ENCODE results near the gene CPA1.

The CPA1 gene

GRCh38 chr7:130387628-130388403 lies 7.5 kb downstream of the CPA1 start:
- no peaks in the 10 kb centered on the region for H3K4me1 ChIP-seq (ENCODE audit: low read depth, poor library complexity, severe bottlenecking)
- H3K27ac ChIP-seq: no peak overlapping the region
- no peaks in the 10 kb centered on the region for H4K20me1 ChIP-seq (ENCODE audit: insufficient read depth)
- no peak overlapping the region for H3K4me2 ChIP-seq
- H3K4me3 ChIP-seq (IDR thresholded peaks at IDR 0.05; ENCODE audit: insufficient read depth, low read depth, low read length): no peak overlapping the region
- H3K27me3 ChIP-seq (ENCODE audit: insufficient read depth, low read depth): no peaks in the 10 kb centered on the region
- H3K79me2 ChIP-seq (ENCODE audit: insufficient read depth, low read depth): no peaks in the 10 kb centered on the region
- TF ChIP-seq, protein P1, sequence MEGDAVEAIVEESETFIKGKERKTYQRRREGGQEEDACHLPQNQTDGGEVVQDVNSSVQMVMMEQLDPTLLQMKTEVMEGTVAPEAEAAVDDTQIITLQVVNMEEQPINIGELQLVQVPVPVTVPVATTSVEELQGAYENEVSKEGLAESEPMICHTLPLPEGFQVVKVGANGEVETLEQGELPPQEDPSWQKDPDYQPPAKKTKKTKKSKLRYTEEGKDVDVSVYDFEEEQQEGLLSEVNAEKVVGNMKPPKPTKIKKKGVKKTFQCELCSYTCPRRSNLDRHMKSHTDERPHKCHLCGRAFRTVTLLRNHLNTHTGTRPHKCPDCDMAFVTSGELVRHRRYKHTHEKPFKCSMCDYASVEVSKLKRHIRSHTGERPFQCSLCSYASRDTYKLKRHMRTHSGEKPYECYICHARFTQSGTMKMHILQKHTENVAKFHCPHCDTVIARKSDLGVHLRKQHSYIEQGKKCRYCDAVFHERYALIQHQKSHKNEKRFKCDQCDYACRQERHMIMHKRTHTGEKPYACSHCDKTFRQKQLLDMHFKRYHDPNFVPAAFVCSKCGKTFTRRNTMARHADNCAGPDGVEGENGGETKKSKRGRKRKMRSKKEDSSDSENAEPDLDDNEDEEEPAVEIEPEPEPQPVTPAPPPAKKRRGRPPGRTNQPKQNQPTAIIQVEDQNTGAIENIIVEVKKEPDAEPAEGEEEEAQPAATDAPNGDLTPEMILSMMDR (conservative IDR thresholded peaks at IDR 0.05; ENCODE audit: low read depth, low read length): no peak
- H2AFZ ChIP-seq (ENCODE audit: low read depth): no peak overlapping the region
- no peaks in the 10 kb centered on the region for H3K36me3 ChIP-seq (ENCODE audit: insufficient read depth)
- H3K9ac ChIP-seq: no peak overlapping the region

- Histone ChIP-seq H3K4me2 (no peak overlapping the region), H3K36me3 (ENCODE audit: insufficient read depth) (no peaks in the 10 kb centered on the region), H3K4me1 (ENCODE audit: low read depth, poor library complexity, severe bottlenecking) (no peaks in the 10 kb centered on the region), H3K27me3 (ENCODE audit: insufficient read depth, low read depth) (no peaks in the 10 kb centered on the region), H2AFZ (ENCODE audit: low read depth) (no peak overlapping the region), H3K27ac (no peak overlapping the region), H3K9ac (no peak overlapping the region), H4K20me1 (ENCODE audit: insufficient read depth) (no peaks in the 10 kb centered on the region), H3K4me3 (IDR thresholded peaks at IDR 0.05; ENCODE audit: insufficient read depth, low read depth, low read length) (no peak overlapping the region), H3K79me2 (ENCODE audit: insufficient read depth, low read depth) (no peaks in the 10 kb centered on the region)
- TF ChIP-seq, protein P1 (conservative IDR thresholded peaks at IDR 0.05; ENCODE audit: low read depth, low read length): no peak
These were observed 8.4 kb downstream of the CPA1 start for GRCh38 chr7:130388671-130389070.

DNA sequence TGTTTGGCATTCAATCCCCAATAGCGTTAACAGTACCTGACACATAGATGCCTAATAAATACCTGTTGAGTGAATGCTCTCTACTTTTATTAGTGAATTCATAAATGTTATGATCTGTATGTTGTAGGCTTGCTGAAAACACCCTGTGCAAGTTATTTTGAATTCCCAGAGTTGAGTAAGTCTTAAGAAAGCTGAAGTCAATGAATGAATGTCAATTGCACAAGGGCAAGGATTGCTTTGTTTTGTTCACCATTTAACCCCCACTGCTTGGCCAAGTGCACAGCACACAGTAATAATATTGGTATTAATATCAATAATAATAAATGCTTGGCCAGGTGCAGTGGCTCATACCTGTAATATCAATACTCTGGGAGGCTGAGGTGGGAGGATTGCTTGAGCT lies 10.2 kb downstream of the CPA1 start:
- TF ChIP-seq, protein P1 (conservative IDR thresholded peaks at IDR 0.05; ENCODE audit: low read depth, low read length): no peak
- H4K20me1 ChIP-seq (ENCODE audit: insufficient read depth): no peaks in the 10 kb centered on the region

GRCh38 chr7:130393101-130393561 lies 12.8 kb downstream of the CPA1 start:
- H3K4me2 ChIP-seq: no peak overlapping the region
- no peaks in the 10 kb centered on the region for H3K36me3 ChIP-seq (ENCODE audit: insufficient read depth)
- no peak overlapping the region for H3K27ac ChIP-seq
- no peaks in the 10 kb centered on the region for H4K20me1 ChIP-seq (ENCODE audit: insufficient read depth)
- no peaks in the 10 kb centered on the region for H3K79me2 ChIP-seq (ENCODE audit: insufficient read depth, low read depth)
- H3K27me3 ChIP-seq (ENCODE audit: insufficient read depth, low read depth): no peaks in the 10 kb centered on the region
- TF ChIP-seq, protein P1 (conservative IDR thresholded peaks at IDR 0.05; ENCODE audit: low read depth, low read length): no peak
- no peaks in the 10 kb centered on the region for H3K4me1 ChIP-seq (ENCODE audit: low read depth, poor library complexity, severe bottlenecking)
- no peak overlapping the region for H3K4me3 ChIP-seq (IDR thresholded peaks at IDR 0.05; ENCODE audit: insufficient read depth, low read depth, low read length)
- H2AFZ ChIP-seq (ENCODE audit: low read depth): no peak overlapping the region
- H3K9ac ChIP-seq: no peak overlapping the region

More for the DNA sequence above, 10.2 kb downstream of the CPA1 start:
- no peaks in the 10 kb centered on the region for H3K36me3 ChIP-seq (ENCODE audit: insufficient read depth)
- H3K9ac ChIP-seq: no peak overlapping the region
- H3K27ac ChIP-seq: no peak overlapping the region
- no peak overlapping the region for H3K4me3 ChIP-seq (IDR thresholded peaks at IDR 0.05; ENCODE audit: insufficient read depth, low read depth, low read length)
- H3K27me3 ChIP-seq (ENCODE audit: insufficient read depth, low read depth): no peaks in the 10 kb centered on the region
- no peak overlapping the region for H2AFZ ChIP-seq (ENCODE audit: low read depth)
- H3K79me2 ChIP-seq (ENCODE audit: insufficient read depth, low read depth): no peaks in the 10 kb centered on the region
- H3K4me1 ChIP-seq (ENCODE audit: low read depth, poor library complexity, severe bottlenecking): no peaks in the 10 kb centered on the region
- H3K4me2 ChIP-seq: no peak overlapping the region

Data from KMS-11 (cell line).